ENCODE measurements around the gene VSIG10L.
A peak's percentile ranks its signal among the peaks of the same experiment; 100 is the strongest.

VSIG10L gene

GRCh38 chr19:51341976-51342580, at the start of gene VSIG10L:
Gene VSIG10L, minus strand, starts transcription at chr19:51342139. Its CDS starts 15 bp downstream, at chr19:51342124.
- ChIA-PET CTCF (interaction anchor here (0.6 to 1.0 kb wide), 2 partner anchors 43 to 56 kb away, joined by 3 to 7 read pairs; no protein-coding TSS in a partner anchor), POLR2A (ENCODE audit: low non-redundant PET) (interaction anchor here (1.0 kb wide), 1 partner anchor 8 kb away, joined by 3 read pairs; no protein-coding TSS in a partner anchor)
- no peak for DNase-seq (ENCODE audit: low spot score)
- no peak for TF ChIP-seq CTCF (conservative IDR thresholded peaks at IDR 0.05; ENCODE audit: low read depth)
- H3K27ac ChIP-seq: peak within 1 kb of the TSS; percentile 56

- no peak for DNase-seq (ENCODE audit: low spot score)
- CTCF ChIA-PET: no interaction called here
- POLR2A ChIA-PET (ENCODE audit: low non-redundant PET): interaction anchor here (0.6 kb wide), 1 partner anchor 21 kb away, joined by 3 read pairs; no protein-coding TSS in a partner anchor
- H3K27ac ChIP-seq: no peak overlapping the region
- TF ChIP-seq CTCF (conservative IDR thresholded peaks at IDR 0.05; ENCODE audit: low read depth): no peak
These were observed 49.2 kb upstream of the VSIG10L start for GRCh38 chr19:51391073-51391611.

- ChIA-PET CTCF (no interaction called here), POLR2A (ENCODE audit: low non-redundant PET) (no interaction called here)
- no peak for TF ChIP-seq CTCF (conservative IDR thresholded peaks at IDR 0.05; ENCODE audit: low read depth)
- H3K27ac ChIP-seq: no peak overlapping the region
- DNase-seq (ENCODE audit: low spot score): no peak
These were observed 47.2 kb upstream of the VSIG10L start for GRCh38 chr19:51389143-51389542.

GRCh38 chr19:51387924-51388389, 46.0 kb upstream of the VSIG10L start, which contains the start of gene LIM2:
Gene LIM2, minus strand, starts transcription at chr19:51387974. Its CDS starts 531 bp downstream, at chr19:51387443.
- POLR2A ChIA-PET (ENCODE audit: low non-redundant PET): no interaction called here
- CTCF ChIA-PET: no interaction called here

GRCh38 chr19:51386882-51387520, 45.1 kb upstream of the VSIG10L start:
- ChIA-PET CTCF (no interaction called here), POLR2A (ENCODE audit: low non-redundant PET) (no interaction called here)
- TF ChIP-seq CTCF (conservative IDR thresholded peaks at IDR 0.05; ENCODE audit: low read depth): no peak
- DNase-seq (ENCODE audit: low spot score): no peak
- H3K27ac ChIP-seq: no peak overlapping the region

More at GRCh38 chr19:51387924-51388389, 46.0 kb upstream of the VSIG10L start, which contains the start of gene LIM2:
- TF ChIP-seq CTCF (conservative IDR thresholded peaks at IDR 0.05; ENCODE audit: low read depth): no peak
- DNase-seq (ENCODE audit: low spot score): no peak
- no peak within 1 kb of the TSS for H3K27ac ChIP-seq

GRCh38 chr19:51382004-51382403, 40.1 kb upstream of the VSIG10L start:
- POLR2A ChIA-PET (ENCODE audit: low non-redundant PET): no interaction called here
- no peak overlapping the region for H3K27ac ChIP-seq
- DNase-seq (ENCODE audit: low spot score): no peak
- CTCF ChIA-PET: no interaction called here
- no peak for TF ChIP-seq CTCF (conservative IDR thresholded peaks at IDR 0.05; ENCODE audit: low read depth)

All from RWPE1 (cell line).